GM10266 (cell line): ENCODE data around the gene CHAD.

Source experiments
- DNase-seq: peaks from one replicate; pipeline ENCODE4 v3.0.0; 2012; ENCODE audit errors: extremely low spot score
- TF ChIP-seq, protein P1 (sequence below): IDR thresholded peaks from 2 replicates; pipeline ENCODE4 v1.5.1; 2012; ENCODE audit warnings: mild to moderate bottlenecking, low read depth; ENCODE audit not compliant: control insufficient read depth, insufficient read depth; ENCODE audit errors: missing control alignments

CHAD gene

DNA sequence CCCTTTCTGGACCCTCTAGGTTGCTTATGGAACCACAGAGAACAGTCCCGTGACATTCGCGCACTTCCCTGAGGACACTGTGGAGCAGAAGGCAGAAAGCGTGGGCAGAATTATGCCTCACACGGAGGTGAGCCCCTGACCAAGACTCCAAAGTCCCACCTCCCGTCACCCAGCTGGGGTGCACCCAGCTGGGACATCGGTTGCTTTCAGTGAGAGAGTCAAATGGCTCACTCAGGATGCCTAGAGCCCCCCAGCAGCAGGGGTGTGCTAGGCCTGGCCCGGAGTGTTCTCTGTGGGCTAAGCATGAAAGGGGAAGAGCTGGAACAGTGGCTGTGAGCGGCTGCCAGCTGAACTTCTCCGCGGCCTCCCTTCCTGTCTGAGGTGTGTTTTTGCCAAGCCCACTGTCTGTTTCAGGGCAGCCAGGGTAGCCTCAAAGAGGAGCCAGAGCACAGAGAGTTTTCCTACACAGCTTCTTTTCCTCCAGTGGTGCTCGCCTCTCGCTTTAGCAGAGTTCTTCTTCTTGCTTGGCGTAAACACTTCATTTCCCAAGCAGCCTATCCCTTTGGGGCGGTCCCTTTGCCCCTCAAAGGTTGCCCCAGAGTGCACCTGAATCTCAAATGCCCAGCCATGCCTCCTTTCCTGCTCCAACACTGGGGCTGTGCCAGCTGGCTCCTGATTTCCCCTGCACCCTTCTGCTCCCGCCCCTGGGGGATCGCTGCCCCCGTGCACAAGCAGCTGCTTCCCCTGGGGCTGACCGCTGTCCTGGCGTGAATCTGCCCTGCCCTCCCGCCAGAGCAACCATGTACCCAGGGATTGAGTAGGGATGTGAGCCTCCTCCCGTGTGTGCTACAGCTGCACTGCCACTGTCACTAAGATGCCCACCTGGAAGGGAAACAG lies 2.6 kb upstream of the CHAD start:
- TF ChIP-seq, protein P1, sequence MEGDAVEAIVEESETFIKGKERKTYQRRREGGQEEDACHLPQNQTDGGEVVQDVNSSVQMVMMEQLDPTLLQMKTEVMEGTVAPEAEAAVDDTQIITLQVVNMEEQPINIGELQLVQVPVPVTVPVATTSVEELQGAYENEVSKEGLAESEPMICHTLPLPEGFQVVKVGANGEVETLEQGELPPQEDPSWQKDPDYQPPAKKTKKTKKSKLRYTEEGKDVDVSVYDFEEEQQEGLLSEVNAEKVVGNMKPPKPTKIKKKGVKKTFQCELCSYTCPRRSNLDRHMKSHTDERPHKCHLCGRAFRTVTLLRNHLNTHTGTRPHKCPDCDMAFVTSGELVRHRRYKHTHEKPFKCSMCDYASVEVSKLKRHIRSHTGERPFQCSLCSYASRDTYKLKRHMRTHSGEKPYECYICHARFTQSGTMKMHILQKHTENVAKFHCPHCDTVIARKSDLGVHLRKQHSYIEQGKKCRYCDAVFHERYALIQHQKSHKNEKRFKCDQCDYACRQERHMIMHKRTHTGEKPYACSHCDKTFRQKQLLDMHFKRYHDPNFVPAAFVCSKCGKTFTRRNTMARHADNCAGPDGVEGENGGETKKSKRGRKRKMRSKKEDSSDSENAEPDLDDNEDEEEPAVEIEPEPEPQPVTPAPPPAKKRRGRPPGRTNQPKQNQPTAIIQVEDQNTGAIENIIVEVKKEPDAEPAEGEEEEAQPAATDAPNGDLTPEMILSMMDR = no peak

DNA sequence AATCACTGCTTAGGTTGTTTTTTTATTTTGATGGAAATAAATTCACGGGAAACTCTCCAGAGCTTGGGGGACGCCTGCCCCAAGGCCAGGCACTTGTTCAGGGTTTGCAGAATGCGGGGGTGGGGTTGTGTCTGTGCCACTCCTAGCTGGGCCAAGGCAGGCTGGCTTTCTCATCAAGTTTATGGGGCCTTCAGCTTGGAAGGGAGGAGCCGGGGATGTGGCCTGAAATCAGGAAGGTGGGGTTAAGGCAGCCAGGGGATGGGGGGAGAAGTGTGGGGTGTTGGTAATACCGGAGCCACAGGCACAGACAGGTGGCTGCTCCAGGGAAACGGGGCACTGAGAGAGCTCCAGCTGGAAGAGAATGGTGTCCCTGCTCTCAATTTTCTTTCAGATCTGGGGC lies 1.7 kb upstream of the CHAD start:
- TF ChIP-seq, protein P1 = no peak
- DNase-seq = no peak

More for the DNA sequence above, 2.6 kb upstream of the CHAD start:
- DNase-seq = no peak

DNA sequence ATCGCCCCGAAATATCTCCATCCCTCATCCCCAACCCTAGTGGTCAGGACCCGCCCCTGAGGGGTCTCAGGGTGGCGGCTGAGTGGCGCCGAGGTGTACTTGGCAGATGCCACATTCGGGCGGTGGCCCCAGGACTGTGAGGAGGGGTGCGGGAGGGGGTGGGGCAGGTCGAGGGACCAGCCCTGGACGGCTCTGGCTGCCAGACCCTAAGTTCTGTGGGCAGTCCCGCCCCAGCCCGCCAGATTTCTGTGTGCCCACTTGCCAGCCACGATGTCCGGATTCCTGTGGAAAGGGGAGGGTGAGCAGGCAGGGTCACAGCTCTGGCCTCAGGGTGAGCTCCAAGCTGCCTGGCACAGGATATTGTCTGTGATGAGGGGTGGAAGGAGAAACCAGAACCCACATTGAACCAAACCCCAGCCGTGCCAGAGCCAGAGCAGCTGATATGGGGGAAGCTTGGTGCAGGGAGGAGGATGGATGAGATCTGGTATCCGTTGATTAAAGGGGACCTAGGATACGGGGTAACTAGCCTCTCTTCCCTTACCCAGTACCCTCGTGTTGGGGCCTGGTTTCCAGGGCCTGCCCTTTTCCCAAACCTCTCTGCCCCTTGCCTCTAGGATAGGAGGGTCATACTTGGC lies 1.1 kb upstream of the CHAD start:
- peak; percentile 26 for DNase-seq
- TF ChIP-seq, protein P1 = no peak

DNA sequence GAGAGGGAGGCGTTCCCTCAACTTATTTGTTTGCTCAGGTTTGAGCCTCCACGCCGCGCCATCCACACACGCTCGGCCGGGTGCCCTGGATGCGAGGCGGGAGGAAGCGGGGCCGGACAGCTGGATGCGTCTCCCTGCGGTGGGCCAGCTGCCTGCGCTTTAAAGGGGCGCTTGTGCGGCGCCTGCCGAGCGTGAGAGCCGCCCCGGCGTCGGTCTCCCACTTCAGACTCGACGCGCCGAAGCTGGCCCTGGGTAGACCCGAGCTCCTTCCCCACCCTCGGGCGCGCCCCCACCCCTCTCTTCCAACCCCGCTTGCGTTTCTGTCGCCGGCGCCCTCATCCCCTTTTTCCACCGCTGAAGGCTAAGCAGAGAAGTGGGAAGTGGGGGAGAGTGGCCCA lies 527 bp upstream of the CHAD start:
- TF ChIP-seq, protein P1 = no peak
- DNase-seq = no peak

DNA sequence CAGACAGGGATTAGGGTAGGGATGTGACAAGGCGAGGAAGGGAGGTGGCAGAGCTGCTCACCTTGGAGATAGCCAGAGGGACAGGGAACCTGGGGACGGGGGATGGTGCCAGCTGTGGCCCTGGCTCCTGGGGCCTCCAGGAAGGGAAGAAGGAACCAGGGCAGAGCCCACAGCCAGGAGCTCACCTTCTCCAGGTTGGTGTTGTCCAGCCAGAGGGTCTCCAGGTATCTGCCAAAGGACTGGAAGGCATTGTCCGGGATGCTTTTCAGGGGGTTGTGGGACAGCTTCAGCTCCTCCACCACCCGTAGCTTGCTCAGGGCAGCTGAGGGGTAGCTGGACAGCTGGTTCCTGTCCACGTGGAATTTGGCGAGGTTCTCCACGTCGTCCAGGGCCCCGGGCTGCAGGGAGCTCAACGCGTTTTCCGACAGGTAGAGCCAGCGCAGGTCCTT lies 801 bp downstream of the CHAD start:
- peak; percentile 35 for DNase-seq
- TF ChIP-seq, protein P1 = no peak

DNA sequence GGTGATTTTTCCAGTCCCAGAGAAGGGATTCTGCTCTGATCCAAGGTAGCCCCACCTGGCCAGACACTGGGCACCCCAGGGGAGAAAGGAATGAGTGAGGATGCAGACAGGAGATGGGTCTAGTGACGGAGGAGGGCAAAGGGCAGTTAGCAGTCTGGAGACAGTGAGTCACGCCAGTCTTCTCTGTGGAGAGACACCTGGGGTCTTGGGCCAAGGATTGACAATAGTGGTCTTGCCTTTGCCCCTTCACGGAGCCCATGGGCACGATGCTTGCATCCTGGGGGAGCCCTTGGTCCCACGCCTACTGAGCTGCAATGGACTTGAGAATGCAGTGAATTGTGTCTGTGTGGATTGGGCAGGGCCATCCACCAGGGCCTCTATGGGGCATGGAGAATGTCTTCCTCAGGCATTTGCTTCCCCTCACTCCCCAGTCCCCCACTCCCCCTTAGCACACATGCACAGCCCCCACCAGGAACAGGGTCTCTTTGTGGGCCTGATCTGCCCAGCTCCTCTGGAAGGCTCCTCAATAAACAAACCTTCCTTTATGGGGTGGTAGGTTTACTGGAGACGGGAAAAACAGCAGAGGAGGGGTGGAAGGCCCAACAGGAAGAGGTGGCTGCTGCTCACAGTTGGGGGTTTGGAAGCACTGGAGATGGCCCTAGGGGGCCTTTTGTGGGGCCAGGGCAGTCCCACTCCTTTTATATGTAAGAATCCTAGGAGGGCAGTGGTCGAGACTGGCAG lies 1.4 kb downstream of the CHAD start:
- peak; percentile 37 for DNase-seq
- TF ChIP-seq, protein P1 = no peak
